GM21528 (cell line): Measurements from ENCODE around the gene TGFB1.
A peak's percentile ranks its signal among the peaks of the same experiment; 100 is the strongest.

ENCODE experiments used
- ATAC-seq: cut with Tn5 transposase; IDR thresholded peaks from one replicate; pipeline ENCODE4 v1.9.1; 2021; ENCODE audit warnings: mild to moderate bottlenecking, moderate library complexity; ENCODE audit not compliant: unreplicated experiment, low FRiP score

Gene TGFB1

GRCh38 chr19:41323023-41323422 lies 30.7 kb downstream of the TGFB1 start:
- no peak for ATAC-seq

- no peak for ATAC-seq
These were observed 31.3 kb downstream of the TGFB1 start for GRCh38 chr19:41322451-41322850.

GRCh38 chr19:41321600-41322270 lies 32.0 kb downstream of the TGFB1 start:
- no peak for ATAC-seq

- ATAC-seq: no peak
These were observed 32.5 kb downstream of the TGFB1 start for GRCh38 chr19:41321204-41321599.

GRCh38 chr19:41320568-41320967 lies 33.2 kb downstream of the TGFB1 start:
- no peak for ATAC-seq

- ATAC-seq: no peak
These were observed 33.6 kb downstream of the TGFB1 start for GRCh38 chr19:41320185-41320518.

GRCh38 chr19:41319500-41320184 lies 34.1 kb downstream of the TGFB1 start:
- no peak for ATAC-seq

GRCh38 chr19:41318696-41319499 lies 34.8 kb downstream of the TGFB1 start:
- no peak for ATAC-seq

GRCh38 chr19:41316306-41316920 lies 37.3 kb downstream of the TGFB1 start:
- no peak for ATAC-seq

- no peak for ATAC-seq
These were observed 42.1 kb downstream of the TGFB1 start for GRCh38 chr19:41311613-41312012.

- no peak for ATAC-seq
These were observed 42.6 kb downstream of the TGFB1 start for GRCh38 chr19:41311072-41311471.

- ATAC-seq: peak; percentile 49
These were observed 43.5 kb downstream of the TGFB1 start, which contains the start of gene CCDC97 for GRCh38 chr19:41310033-41310831. Gene CCDC97 (plus strand): TSS chr19:41310172. CDS start chr19:41310311, 139 bp downstream.

- no peak for ATAC-seq
These were observed 44.3 kb downstream of the TGFB1 start for GRCh38 chr19:41309180-41310032.

GRCh38 chr19:41308450-41309179 lies 45.1 kb downstream of the TGFB1 start:
- ATAC-seq: peak; percentile 44

GRCh38 chr19:41307954-41308449 lies 45.7 kb downstream of the TGFB1 start:
- ATAC-seq: no peak

GRCh38 chr19:41307090-41307875 lies 46.4 kb downstream of the TGFB1 start:
- no peak for ATAC-seq

- ATAC-seq: no peak
These were observed 47.6 kb downstream of the TGFB1 start for GRCh38 chr19:41305927-41306793.
